ENCODE data around the gene IAH1. TPM values are rescaled to one million over a fixed set of nuclear protein-coding genes. Genes with fewer than 3 reads are reported as not detected.

IAH1 gene
- total and polyA plus RNA-seq, 2 of the 4 experiments (the other 2 are of a cell fraction): 84.5 to 89.8 TPM

GRCh38 chr2:9490789-9491188, 16.4 kb downstream of the IAH1 start:
- TF ChIP-seq CHD1 (IDR thresholded peaks at IDR 0.05; ENCODE audit: low read depth, low read length) (no peak), MXI1 (IDR thresholded peaks at IDR 0.05; ENCODE audit: borderline replicate concordance, low read depth, low read length) (no peak), RCOR1 (IDR thresholded peaks at IDR 0.05; ENCODE audit: insufficient replicate concordance, low read length) (no peak), POLR2A (IDR thresholded peaks at IDR 0.05; ENCODE audit: low read depth, low read length) (no peak), CEBPB (IDR thresholded peaks at IDR 0.05; ENCODE audit: low read depth, low read length) (no peak), USF2 (IDR thresholded peaks at IDR 0.05; ENCODE audit: low read depth, low read length) (no peak), ELK1 (IDR thresholded peaks at IDR 0.05; ENCODE audit: borderline replicate concordance, low read depth, low read length) (no peak), NFE2L2 (IDR thresholded peaks at IDR 0.05; ENCODE audit: low read depth, low read length) (no peak), MAFK (IDR thresholded peaks at IDR 0.05; ENCODE audit: low read depth, low read length) (no peak), RFX5 (IDR thresholded peaks at IDR 0.05; ENCODE audit: low read depth, low read length) (no peak), FOS (IDR thresholded peaks at IDR 0.05; ENCODE audit: low read depth, low read length) (no peak)
- CTCF ChIA-PET: no interaction called here
- no peak overlapping the region for H2AK5ac ChIP-seq (ENCODE audit: low read depth, low read length)
- no peaks in the 10 kb centered on the region for H3K27me3 ChIP-seq (ENCODE audit: control insufficient read depth, insufficient read depth, low read length)
- no peak overlapping the region for H3K23ac ChIP-seq (ENCODE audit: low read depth, low read length)
- no peak overlapping the region for H3K14ac ChIP-seq (replicated peaks; ENCODE audit: low read depth, low read length)
- H3K9ac ChIP-seq (ENCODE audit: low read depth, low read length): no peak overlapping the region
- intact Hi-C loops (cut with micrococcal nuclease) (no loop called here), in situ Hi-C loops (cut with MboI; ENCODE audit: low sequenced_read_pairs) (no loop called here), dilution Hi-C loops (cut with HindIII; ENCODE audit: low sequenced_read_pairs, unreplicated experiment) (no loop called here)
- H2BK5ac ChIP-seq (ENCODE audit: low read depth, low read length, poor library complexity, severe bottlenecking): no peak overlapping the region
- H2BK15ac ChIP-seq (ENCODE audit: low read depth, low read length): no peak overlapping the region
- no peak overlapping the region for H3K27ac ChIP-seq (ENCODE audit: insufficient read depth, low read length)
- no peaks in the 10 kb centered on the region for H4K20me1 ChIP-seq (ENCODE audit: insufficient read depth, low read length)
- H2AFZ ChIP-seq (replicated peaks; ENCODE audit: low read length, poor library complexity): no peak overlapping the region
- H3K36me3 ChIP-seq (ENCODE audit: control insufficient read depth, insufficient read depth, low read length): peaks cover 57% of the 10 kb centered on the region
- no peak overlapping the region for H3K18ac ChIP-seq (ENCODE audit: low read depth, low read length)
- H2AK9ac ChIP-seq (replicated peaks; ENCODE audit: low read depth, low read length, poor library complexity): no peak overlapping the region
- H3K56ac ChIP-seq (ENCODE audit: extremely low read depth, insufficient read depth, low read length): no peak overlapping the region
- no peak overlapping the region for H4K91ac ChIP-seq (ENCODE audit: insufficient read depth, low read depth, low read length)
- ATAC-seq (ENCODE audit: low read depth) (no peak), DNase-seq (no peak)
- no peak overlapping the region for H3K4ac ChIP-seq (ENCODE audit: low read depth, low read length)
- H3K79me1 ChIP-seq (ENCODE audit: low read depth in 1 of 2, low read length in 2 of 2): peaks cover 24 to 37% of the 10 kb centered on the region in 2 experiments
- no peak overlapping the region for H3K4me2 ChIP-seq (ENCODE audit: low read depth, low read length)
- no peak overlapping the region for H2BK120ac ChIP-seq (ENCODE audit: low read depth, low read length)
- BruUV-seq (replicated peaks): no TSS peak
- WGBS, 2 experiments (ENCODE audit: extremely low coverage in 2 of 2, insufficient read length in 1 of 2): no CpG with 5 or more reads among the region's 2 CpGs
- H4K8ac ChIP-seq (ENCODE audit: low read depth in 2 of 2, low read length in 2 of 2): no peak overlapping the region
- no peaks in the 10 kb centered on the region; the same call in 1 of the 2 replicates for H3K9me1 ChIP-seq (ENCODE audit: insufficient read depth, low read length)
- H2BK20ac ChIP-seq (ENCODE audit: low read depth, low read length): no peak overlapping the region
- POLR2A ChIA-PET (ENCODE audit: unreplicated experiment): no interaction called here
- 0 out of 2 replicates have a peak, but pooled peaks cover 1% of the 10 kb centered on the region for H3K4me1 ChIP-seq (ENCODE audit: control insufficient read depth, insufficient read depth, low read length)
- no peaks in the 10 kb centered on the region for H3K9me3 ChIP-seq (ENCODE audit: control insufficient read depth, insufficient read depth, low read length)
- no peak overlapping the region for H3K4me3 ChIP-seq (ENCODE audit: insufficient read depth, low read depth, low read length)
- no peak overlapping the region for H4K5ac ChIP-seq (ENCODE audit: low read depth, low read length)

Measured in IMR-90 (cell line).